GM12873 (cell line): ENCODE measurements around the gene MAP6.

Experiments used
- CTCF ChIP-seq: IDR thresholded peaks from 2 replicates; pipeline ENCODE4 v1.5.1; 2012; ENCODE audit warnings: low read depth, mild to moderate bottlenecking, moderate library complexity, low read length, control low read depth; ENCODE audit not compliant: insufficient read depth; ENCODE audit errors: missing control alignments

The MAP6 gene

GRCh38 chr11:75677909-75678308 lies 9.1 kb upstream of the MAP6 start:
- no peak for TF ChIP-seq CTCF

GRCh38 chr11:75677275-75677674 lies 8.4 kb upstream of the MAP6 start:
- no peak for TF ChIP-seq CTCF

- TF ChIP-seq CTCF: no peak
Observed at GRCh38 chr11:75673977-75674582, 5.2 kb upstream of the MAP6 start.

GRCh38 chr11:75667831-75668450 lies 897 bp downstream of the MAP6 start:
- TF ChIP-seq CTCF: no peak

- no peak for TF ChIP-seq CTCF
Observed at GRCh38 chr11:75667255-75667830, 1.5 kb downstream of the MAP6 start.

- TF ChIP-seq CTCF: no peak
Observed at GRCh38 chr11:75665990-75666389, 2.8 kb downstream of the MAP6 start.

GRCh38 chr11:75665126-75665525 lies 3.7 kb downstream of the MAP6 start:
- TF ChIP-seq CTCF: no peak
